HepG2 (cell line): ENCODE measurements around the gene ERCC2. TPM values are rescaled to one million over a fixed set of nuclear protein-coding genes. Genes with fewer than 3 reads are reported as not detected.
A peak's percentile ranks its signal among the peaks of the same experiment; 100 is the strongest.

Experiments
- ATAC-seq: fragments of 200-7000 bp; cut with Tn5 transposase; 3 replicates; pipeline ENCODE4 v1.9.1; 2020; ENCODE audit warnings: mild to moderate bottlenecking, moderate library complexity
- BruUV-seq: library from RNA; stranded (reverse); fragments of 400-500 nt; replicated peaks from 2 replicates; lab custom pipeline; 2021; lab: Mats Ljungman, UMichigan
- CTCF ChIA-PET: fragments of 300-600 bp; formaldehyde crosslinking; extraction: SDS; loops from one replicate; lab custom pipeline; 2021; ENCODE audit warnings: low total read pairs, inconsistent platforms, low intra/inter-chr PET ratio; lab: Yijun Ruan, JAX
- POLR2A ChIA-PET: fragments of 350-600 bp; sonication (Branson Sonifier 250); formaldehyde crosslinking; loops from one replicate; lab custom pipeline; 2020; ENCODE audit warnings: antibody characterized with exemption, inconsistent platforms; lab: Yijun Ruan, JAX
- DNase-seq: peaks from one replicate; pipeline ENCODE4 v3.0.0-alpha.2; 2015; ENCODE audit warnings: low spot score
- FAIRE-seq: peaks from 3 replicates; lab custom pipeline; 2011; peaks lifted over from hg19 to GRCh38; lab: Jason Lieb, UNC
- H2AFZ ChIP-seq: one replicate; pipeline ENCODE4 v1.6.1; 2011; ENCODE audit warnings: low read length, inconsistent platforms
- H3K27ac ChIP-seq: fragments of 300-600 bp; 3 replicates; pipeline ENCODE4 v1.8.0; 2011; ENCODE audit warnings: mixed run types, mild to moderate bottlenecking, mixed read lengths, low read length, inconsistent platforms; ENCODE audit not compliant: insufficient read depth; ENCODE audit errors: extremely low read length
- H3K27me3 ChIP-seq, 2 experiments: fragments of 200-600 bp in 1 of 2; 2 replicates in 1 of 2; 3 replicates in 1 of 2; pipeline versions ENCODE4 v1.6.0 to v1.8.0; 2011; ENCODE audit warnings: low read length in 2 of 2, mild to moderate bottlenecking in 2 of 2, moderate library complexity in 2 of 2, inconsistent platforms in 1 of 2; ENCODE audit not compliant: insufficient read depth in 2 of 2, control insufficient read depth in 1 of 2
- H3K36me3 ChIP-seq, 2 experiments: fragments of 200-600 bp in 1 of 2; replicated peaks in 1 of 2; 2 replicates in 1 of 2; 3 replicates in 1 of 2; pipeline versions ENCODE4 v1.5.1 to v1.8.0; 2011; ENCODE audit warnings: low read length in 2 of 2, inconsistent platforms in 1 of 2; ENCODE audit not compliant: insufficient read depth in 2 of 2, control insufficient read depth in 1 of 2
- H3K4me1 ChIP-seq: 2 replicates; pipeline ENCODE4 v1.5.1; 2012; ENCODE audit warnings: low read length, inconsistent platforms; ENCODE audit not compliant: insufficient read depth
- H3K4me2 ChIP-seq: 2 replicates; pipeline ENCODE4 v1.6.0; 2011; ENCODE audit warnings: low read depth, low read length, inconsistent platforms
- H3K4me3 ChIP-seq, 3 experiments: fragments of 200-600 bp in 1 of 3; sonication (generic), shearing (Covaris generic) in 1 of 3; replicated peaks in 1 of 3; 2 replicates each; pipeline ENCODE4 v1.5.1; 2011 to 2016; ENCODE audit warnings: low read length in 3 of 3, inconsistent platforms in 2 of 3, low read depth in 2 of 3, mild to moderate bottlenecking in 2 of 3, control low read depth in 1 of 3, mixed read lengths in 1 of 3; ENCODE audit not compliant: insufficient read depth in 1 of 3
- H3K79me2 ChIP-seq: one replicate; pipeline ENCODE4 v1.6.1; 2011; ENCODE audit warnings: low read length, inconsistent platforms; ENCODE audit not compliant: insufficient read depth
- H3K9ac ChIP-seq: 2 replicates; pipeline ENCODE4 v1.6.0; 2011; ENCODE audit warnings: mild to moderate bottlenecking, low read depth, low read length, inconsistent platforms; ENCODE audit not compliant: insufficient read depth
- H3K9me3 ChIP-seq: 2 replicates; pipeline ENCODE4 v1.5.1; 2012; ENCODE audit warnings: mild to moderate bottlenecking, low read length
- H4K20me1 ChIP-seq: 2 replicates; pipeline ENCODE4 v1.6.0; 2011; ENCODE audit warnings: inconsistent platforms, mild to moderate bottlenecking, low read length, moderate library complexity; ENCODE audit not compliant: insufficient read depth
- HOXA3 ChIP-seq: sonication (generic); formaldehyde crosslinking; IDR thresholded peaks from 2 replicates; pipeline ENCODE4 v1.5.0; 2020; ENCODE audit warnings: missing genetic modification reagents
- ZFAT ChIP-seq: sonication (generic); formaldehyde crosslinking; conservative IDR thresholded peaks from 2 replicates; pipeline ENCODE4 v1.8.1; 2023; ENCODE audit warnings: missing genetic modification reagents, inconsistent platforms
- WGBS: methylation state at CpG from one replicate; pipeline ENCODE4 v1.1.6; 2017; ENCODE audit warnings: low lambda C conversion rate; 5-methylcytosine and 5-hydroxymethylcytosine counted together
- in situ Hi-C: cut with HindIII; loops from 2 replicates; pipeline ENCODE4 v1.10.0; 2017; ENCODE audit warnings: low pct_unique_long_range_greater_than_20kb; ENCODE audit not compliant: extremely low pct_ligation_motif_present
- intact Hi-C: fragments of 100-400 bp; cut with micrococcal nuclease; formaldehyde crosslinking; loops from one replicate; pipeline ENCODE4 v1.10.0; 2022; ENCODE audit not compliant: unreplicated experiment
- polyA plus RNA-seq, 8 experiments: library from polyadenylated mRNA; depleted of rRNA in 3 of 8; stranded (reverse) in 7 of 8; unstranded in 1 of 8; fragments of >200 nt; fragmentation: Illumina TruSeq in 4 of 8; extraction: Trizol in 4 of 8; gene quantifications; 2 replicates each; pipeline versions ENCODE4 v1.2.1 to v1.2.3, GENCODE V29; 2011 to 2016; ENCODE audit warnings: low read depth in 4 of 8, missing spikeins in 1 of 8, mixed read lengths in 1 of 8; ENCODE audit not compliant: insufficient read depth in 1 of 8
- total RNA-seq, 5 experiments: library from RNA; depleted of rRNA; stranded (reverse); fragments of >200 nt; fragmentation: Illumina TruSeq; extraction: Trizol; gene quantifications; 2 replicates each; pipeline ENCODE4 v1.2.3, GENCODE V29; 2016; ENCODE audit warnings: low read depth in 1 of 5
- TF ChIP-seq, protein P1 (sequence below): sonication (generic); formaldehyde crosslinking; IDR thresholded peaks from 2 replicates; pipeline ENCODE4 v1.4.0; 2020; ENCODE audit warnings: missing genetic modification reagents
- TF ChIP-seq, protein P2 (sequence below): sonication (generic); formaldehyde crosslinking; IDR thresholded peaks from 2 replicates; pipeline ENCODE4 v1.5.1; 2020; ENCODE audit warnings: mild to moderate bottlenecking, missing genetic modification reagents, moderate library complexity
- TF ChIP-seq, protein P3 (sequence below): sonication (generic); formaldehyde crosslinking; IDR thresholded peaks from 2 replicates; pipeline ENCODE4 v1.4.0; 2020; ENCODE audit warnings: mild to moderate bottlenecking, missing genetic modification reagents

ERCC2 gene
- total and polyA plus RNA-seq, 2 of the 13 experiments (the other 11 are each of a cell fraction or from before 2014, with no cell fraction given), result 25.4 to 49.2 TPM

- Histone ChIP-seq H3K79me2 (peaks cover 21% of the 10 kb centered on the region), H3K4me2 (no peak overlapping the region; the same call in 1 of the 2 replicates), H3K9ac (no peak overlapping the region), H3K27ac (no peak overlapping the region), H3K4me1 (peaks cover 22% of the 10 kb centered on the region), H3K27me3 (no peaks in the 10 kb centered on the region; a peak in 1 of 5 replicates), H2AFZ (no peak overlapping the region), H3K4me3 (no peak overlapping the region)
- ATAC-seq, result no peak
- no peak for FAIRE-seq
- no peak for DNase-seq
- in situ Hi-C loops, result no loop called here
- 91% methylated on average over 36 of the region's 40 CpGs for WGBS
- POLR2A ChIA-PET, result no interaction called here
- TF ChIP-seq, protein P1, sequence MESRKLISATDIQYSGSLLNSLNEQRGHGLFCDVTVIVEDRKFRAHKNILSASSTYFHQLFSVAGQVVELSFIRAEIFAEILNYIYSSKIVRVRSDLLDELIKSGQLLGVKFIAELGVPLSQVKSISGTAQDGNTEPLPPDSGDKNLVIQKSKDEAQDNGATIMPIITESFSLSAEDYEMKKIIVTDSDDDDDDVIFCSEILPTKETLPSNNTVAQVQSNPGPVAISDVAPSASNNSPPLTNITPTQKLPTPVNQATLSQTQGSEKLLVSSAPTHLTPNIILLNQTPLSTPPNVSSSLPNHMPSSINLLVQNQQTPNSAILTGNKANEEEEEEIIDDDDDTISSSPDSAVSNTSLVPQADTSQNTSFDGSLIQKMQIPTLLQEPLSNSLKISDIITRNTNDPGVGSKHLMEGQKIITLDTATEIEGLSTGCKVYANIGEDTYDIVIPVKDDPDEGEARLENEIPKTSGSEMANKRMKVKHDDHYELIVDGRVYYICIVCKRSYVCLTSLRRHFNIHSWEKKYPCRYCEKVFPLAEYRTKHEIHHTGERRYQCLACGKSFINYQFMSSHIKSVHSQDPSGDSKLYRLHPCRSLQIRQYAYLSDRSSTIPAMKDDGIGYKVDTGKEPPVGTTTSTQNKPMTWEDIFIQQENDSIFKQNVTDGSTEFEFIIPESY (CRISPR knock-in tag), result peak; percentile 99
- no peak for TF ChIP-seq ZFAT (CRISPR knock-in tag)
- TF ChIP-seq, protein P2, sequence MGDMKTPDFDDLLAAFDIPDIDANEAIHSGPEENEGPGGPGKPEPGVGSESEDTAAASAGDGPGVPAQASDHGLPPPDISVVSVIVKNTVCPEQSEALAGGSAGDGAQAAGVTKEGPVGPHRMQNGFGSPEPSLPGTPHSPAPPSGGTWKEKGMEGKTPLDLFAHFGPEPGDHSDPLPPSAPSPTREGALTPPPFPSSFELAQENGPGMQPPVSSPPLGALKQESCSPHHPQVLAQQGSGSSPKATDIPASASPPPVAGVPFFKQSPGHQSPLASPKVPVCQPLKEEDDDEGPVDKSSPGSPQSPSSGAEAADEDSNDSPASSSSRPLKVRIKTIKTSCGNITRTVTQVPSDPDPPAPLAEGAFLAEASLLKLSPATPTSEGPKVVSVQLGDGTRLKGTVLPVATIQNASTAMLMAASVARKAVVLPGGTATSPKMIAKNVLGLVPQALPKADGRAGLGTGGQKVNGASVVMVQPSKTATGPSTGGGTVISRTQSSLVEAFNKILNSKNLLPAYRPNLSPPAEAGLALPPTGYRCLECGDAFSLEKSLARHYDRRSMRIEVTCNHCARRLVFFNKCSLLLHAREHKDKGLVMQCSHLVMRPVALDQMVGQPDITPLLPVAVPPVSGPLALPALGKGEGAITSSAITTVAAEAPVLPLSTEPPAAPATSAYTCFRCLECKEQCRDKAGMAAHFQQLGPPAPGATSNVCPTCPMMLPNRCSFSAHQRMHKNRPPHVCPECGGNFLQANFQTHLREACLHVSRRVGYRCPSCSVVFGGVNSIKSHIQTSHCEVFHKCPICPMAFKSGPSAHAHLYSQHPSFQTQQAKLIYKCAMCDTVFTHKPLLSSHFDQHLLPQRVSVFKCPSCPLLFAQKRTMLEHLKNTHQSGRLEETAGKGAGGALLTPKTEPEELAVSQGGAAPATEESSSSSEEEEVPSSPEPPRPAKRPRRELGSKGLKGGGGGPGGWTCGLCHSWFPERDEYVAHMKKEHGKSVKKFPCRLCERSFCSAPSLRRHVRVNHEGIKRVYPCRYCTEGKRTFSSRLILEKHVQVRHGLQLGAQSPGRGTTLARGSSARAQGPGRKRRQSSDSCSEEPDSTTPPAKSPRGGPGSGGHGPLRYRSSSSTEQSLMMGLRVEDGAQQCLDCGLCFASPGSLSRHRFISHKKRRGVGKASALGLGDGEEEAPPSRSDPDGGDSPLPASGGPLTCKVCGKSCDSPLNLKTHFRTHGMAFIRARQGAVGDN (CRISPR knock-in tag), result peak; percentile 28; the same call in 1 of the 2 replicates
- TF ChIP-seq, protein P3, sequence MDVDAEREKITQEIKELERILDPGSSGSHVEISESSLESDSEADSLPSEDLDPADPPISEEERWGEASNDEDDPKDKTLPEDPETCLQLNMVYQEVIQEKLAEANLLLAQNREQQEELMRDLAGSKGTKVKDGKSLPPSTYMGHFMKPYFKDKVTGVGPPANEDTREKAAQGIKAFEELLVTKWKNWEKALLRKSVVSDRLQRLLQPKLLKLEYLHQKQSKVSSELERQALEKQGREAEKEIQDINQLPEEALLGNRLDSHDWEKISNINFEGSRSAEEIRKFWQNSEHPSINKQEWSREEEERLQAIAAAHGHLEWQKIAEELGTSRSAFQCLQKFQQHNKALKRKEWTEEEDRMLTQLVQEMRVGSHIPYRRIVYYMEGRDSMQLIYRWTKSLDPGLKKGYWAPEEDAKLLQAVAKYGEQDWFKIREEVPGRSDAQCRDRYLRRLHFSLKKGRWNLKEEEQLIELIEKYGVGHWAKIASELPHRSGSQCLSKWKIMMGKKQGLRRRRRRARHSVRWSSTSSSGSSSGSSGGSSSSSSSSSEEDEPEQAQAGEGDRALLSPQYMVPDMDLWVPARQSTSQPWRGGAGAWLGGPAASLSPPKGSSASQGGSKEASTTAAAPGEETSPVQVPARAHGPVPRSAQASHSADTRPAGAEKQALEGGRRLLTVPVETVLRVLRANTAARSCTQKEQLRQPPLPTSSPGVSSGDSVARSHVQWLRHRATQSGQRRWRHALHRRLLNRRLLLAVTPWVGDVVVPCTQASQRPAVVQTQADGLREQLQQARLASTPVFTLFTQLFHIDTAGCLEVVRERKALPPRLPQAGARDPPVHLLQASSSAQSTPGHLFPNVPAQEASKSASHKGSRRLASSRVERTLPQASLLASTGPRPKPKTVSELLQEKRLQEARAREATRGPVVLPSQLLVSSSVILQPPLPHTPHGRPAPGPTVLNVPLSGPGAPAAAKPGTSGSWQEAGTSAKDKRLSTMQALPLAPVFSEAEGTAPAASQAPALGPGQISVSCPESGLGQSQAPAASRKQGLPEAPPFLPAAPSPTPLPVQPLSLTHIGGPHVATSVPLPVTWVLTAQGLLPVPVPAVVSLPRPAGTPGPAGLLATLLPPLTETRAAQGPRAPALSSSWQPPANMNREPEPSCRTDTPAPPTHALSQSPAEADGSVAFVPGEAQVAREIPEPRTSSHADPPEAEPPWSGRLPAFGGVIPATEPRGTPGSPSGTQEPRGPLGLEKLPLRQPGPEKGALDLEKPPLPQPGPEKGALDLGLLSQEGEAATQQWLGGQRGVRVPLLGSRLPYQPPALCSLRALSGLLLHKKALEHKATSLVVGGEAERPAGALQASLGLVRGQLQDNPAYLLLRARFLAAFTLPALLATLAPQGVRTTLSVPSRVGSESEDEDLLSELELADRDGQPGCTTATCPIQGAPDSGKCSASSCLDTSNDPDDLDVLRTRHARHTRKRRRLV (CRISPR knock-in tag), result no peak
- TF ChIP-seq HOXA3 (CRISPR knock-in tag), result 0 out of 2 replicates have a peak, but pooled peaks have one; percentile 29
- TF ChIP-seq, all 625 proteins: peak for 3
- intact Hi-C loops, result no loop called here
- CTCF ChIA-PET, result interaction anchor here (0.6 kb wide), 1 partner anchor 102 kb away, joined by 3 read pairs; no protein-coding TSS in a partner anchor
- no peaks in the 10 kb centered on the region for H3K9me3 ChIP-seq
- H4K20me1 ChIP-seq, result no peaks in the 10 kb centered on the region
- peaks cover 0 to 6% of the 10 kb centered on the region in 2 experiments; a peak in 1 of 5 replicates for H3K36me3 ChIP-seq
- BruUV-seq, result no TSS peak
Observed at GRCh38 chr19:45402298-45403061, 32.1 kb upstream of the ERCC2 start.
